Ishikawa (cell line): ENCODE data around the gene ECEL1.

Experiments used
- CEBPB ChIP-seq: IDR thresholded peaks from 2 replicates; pipeline ENCODE4 v1.6.1; 2012
- CREB1 ChIP-seq: IDR thresholded peaks from 2 replicates; pipeline ENCODE4 v1.6.1; 2012; ENCODE audit warnings: low read depth
- EGR1 ChIP-seq: IDR thresholded peaks from 2 replicates; pipeline ENCODE4 v1.6.1; 2012
- EP300 ChIP-seq: IDR thresholded peaks from 2 replicates; pipeline ENCODE4 v1.6.1; 2012; ENCODE audit warnings: borderline replicate concordance
- FOXM1 ChIP-seq: IDR thresholded peaks from 2 replicates; pipeline ENCODE4 v1.6.1; 2012; ENCODE audit warnings: low read depth, borderline replicate concordance
- MAX ChIP-seq: IDR thresholded peaks from 2 replicates; pipeline ENCODE4 v1.6.1; 2012
- NFIC ChIP-seq: IDR thresholded peaks from 2 replicates; pipeline ENCODE4 v1.6.1; 2012
- RAD21 ChIP-seq: IDR thresholded peaks from 2 replicates; pipeline ENCODE4 v1.6.1; 2012; ENCODE audit warnings: low read depth
- REST ChIP-seq: IDR thresholded peaks from 2 replicates; pipeline ENCODE4 v1.6.1; 2012; ENCODE audit warnings: low read depth, mild to moderate bottlenecking
- TAF1 ChIP-seq: IDR thresholded peaks from 2 replicates; pipeline ENCODE4 v1.6.1; 2012; ENCODE audit warnings: low read depth, mild to moderate bottlenecking
- TCF12 ChIP-seq: IDR thresholded peaks from 2 replicates; pipeline ENCODE4 v1.6.1; 2012; ENCODE audit warnings: low read depth
- TEAD4 ChIP-seq: IDR thresholded peaks from 2 replicates; pipeline ENCODE4 v1.6.1; 2012
- USF1 ChIP-seq: IDR thresholded peaks from 2 replicates; pipeline ENCODE4 v1.6.1; 2012
- YY1 ChIP-seq: IDR thresholded peaks from 2 replicates; pipeline ENCODE4 v1.6.1; 2012; ENCODE audit warnings: low read depth
- ZBTB7A ChIP-seq: IDR thresholded peaks from 2 replicates; pipeline ENCODE4 v1.6.1; 2012; ENCODE audit warnings: low read depth

Gene ECEL1

GRCh38 chr2:232523402-232523681, 35.7 kb upstream of the ECEL1 start:
- TF ChIP-seq TCF12 (no peak), RAD21 (no peak), EGR1 (no peak), TAF1 (no peak), CREB1 (no peak), CEBPB (no peak), REST (no peak), TEAD4 (no peak), MAX (no peak)

GRCh38 chr2:232522623-232523401, 35.2 kb upstream of the ECEL1 start:
- TF ChIP-seq YY1 (no peak), RAD21 (no peak), TAF1 (no peak), MAX (no peak), EP300 (no peak), NFIC (no peak), TCF12 (no peak), EGR1 (no peak), CEBPB (no peak), REST (no peak), USF1 (no peak), ZBTB7A (no peak; the same call in 1 of the 2 replicates), FOXM1 (no peak), CREB1 (no peak), TEAD4 (no peak)

- TF ChIP-seq USF1 (no peak), EGR1 (no peak), MAX (no peak), CEBPB (no peak), ZBTB7A (peak; percentile 32; the same call in 1 of the 2 replicates), TAF1 (no peak), YY1 (no peak), TEAD4 (no peak), EP300 (no peak), REST (no peak), RAD21 (peak; percentile 81), TCF12 (no peak), CREB1 (no peak), NFIC (no peak), FOXM1 (no peak)
Measured at GRCh38 chr2:232521959-232522622, 34.5 kb upstream of the ECEL1 start.

- TF ChIP-seq YY1: no peak
- TF ChIP-seq TEAD4: no peak
- no peak for TF ChIP-seq CREB1
- no peak for TF ChIP-seq USF1
- TF ChIP-seq TCF12: no peak
- TF ChIP-seq MAX: no peak
- TF ChIP-seq NFIC: no peak
- no peak for TF ChIP-seq REST
- no peak for TF ChIP-seq EP300
- no peak for TF ChIP-seq EGR1
- no peak for TF ChIP-seq FOXM1
- TF ChIP-seq ZBTB7A: no peak
- no peak for TF ChIP-seq RAD21
Measured at GRCh38 chr2:232521098-232521497, 33.5 kb upstream of the ECEL1 start.
